GM12801 (cell line): Measurements from ENCODE around the gene SPDYE2B.
"Not testable (repeated sequence)": the region's sequence is repeated elsewhere in the genome, so short reads cannot be mapped to it uniquely, and the experiment has no call there.

Source experiments
- CTCF ChIP-seq: IDR thresholded peaks from one replicate; pipeline ENCODE4 v1.5.1; 2011; ENCODE audit warnings: control low read depth; ENCODE audit not compliant: insufficient read length; ENCODE audit errors: extremely low read depth

Gene SPDYE2B

DNA sequence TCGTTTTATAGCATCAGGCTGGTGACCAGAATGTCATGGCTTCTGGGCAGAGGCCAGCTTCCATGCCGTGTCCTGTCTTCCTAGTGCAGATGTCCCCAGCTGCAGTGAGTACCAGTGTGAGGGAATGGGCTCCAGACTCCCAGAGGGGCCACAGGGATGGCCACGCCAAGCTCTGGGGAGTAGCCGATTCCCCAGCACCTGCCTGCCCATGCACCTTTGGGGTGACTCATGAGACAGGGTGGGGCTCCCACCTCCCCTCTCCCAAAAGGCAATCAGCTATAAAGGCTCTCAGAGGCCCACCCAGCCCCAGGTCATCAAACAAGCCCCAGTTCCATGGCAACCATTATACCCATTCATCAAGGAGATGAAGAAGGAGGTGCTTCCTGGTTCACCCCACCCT lies at the start of gene SPDYE2B:
SPDYE2B (plus strand) TSS at position 396 of the 400 bp plus-strand sequence. CDS start 2,030 bp downstream, outside the sequence.
- not testable (repeated sequence) for TF ChIP-seq CTCF

- TF ChIP-seq CTCF, result not testable (repeated sequence)
Measured at GRCh38 chr7:102616507-102617125, 33.5 kb upstream of the SPDYE2B start, which contains the start of gene RASA4. RASA4 (minus strand) TSS chr7:102616756; CDS start chr7:102616689, 67 bp downstream.

DNA sequence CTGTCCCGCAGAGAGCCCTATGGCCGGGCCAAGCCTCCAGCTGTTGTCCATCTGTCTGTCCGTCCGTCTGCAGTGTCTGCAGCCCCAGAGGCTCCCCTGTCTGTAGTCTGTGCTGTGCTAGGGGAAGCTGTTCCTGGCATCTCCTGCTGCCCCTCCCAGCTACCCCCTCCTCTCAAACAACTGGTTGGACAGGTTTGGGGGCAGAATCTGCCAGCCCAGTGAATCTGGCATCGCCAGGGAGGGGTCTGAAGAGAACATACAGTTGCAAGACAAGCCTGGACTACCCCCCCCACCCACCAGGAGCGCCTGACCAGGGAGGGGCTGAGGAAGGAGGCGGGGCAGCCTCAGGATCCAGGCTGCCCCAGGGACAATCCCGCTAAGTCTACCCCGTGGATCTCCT lies 7.4 kb upstream of the SPDYE2B start, which contains the start of gene UPK3BL1:
UPK3BL1 (minus strand) TSS at position 101 of the 400 bp plus-strand sequence; CDS start at position 51, 50 bp downstream.
- TF ChIP-seq CTCF, result not testable (repeated sequence)

DNA sequence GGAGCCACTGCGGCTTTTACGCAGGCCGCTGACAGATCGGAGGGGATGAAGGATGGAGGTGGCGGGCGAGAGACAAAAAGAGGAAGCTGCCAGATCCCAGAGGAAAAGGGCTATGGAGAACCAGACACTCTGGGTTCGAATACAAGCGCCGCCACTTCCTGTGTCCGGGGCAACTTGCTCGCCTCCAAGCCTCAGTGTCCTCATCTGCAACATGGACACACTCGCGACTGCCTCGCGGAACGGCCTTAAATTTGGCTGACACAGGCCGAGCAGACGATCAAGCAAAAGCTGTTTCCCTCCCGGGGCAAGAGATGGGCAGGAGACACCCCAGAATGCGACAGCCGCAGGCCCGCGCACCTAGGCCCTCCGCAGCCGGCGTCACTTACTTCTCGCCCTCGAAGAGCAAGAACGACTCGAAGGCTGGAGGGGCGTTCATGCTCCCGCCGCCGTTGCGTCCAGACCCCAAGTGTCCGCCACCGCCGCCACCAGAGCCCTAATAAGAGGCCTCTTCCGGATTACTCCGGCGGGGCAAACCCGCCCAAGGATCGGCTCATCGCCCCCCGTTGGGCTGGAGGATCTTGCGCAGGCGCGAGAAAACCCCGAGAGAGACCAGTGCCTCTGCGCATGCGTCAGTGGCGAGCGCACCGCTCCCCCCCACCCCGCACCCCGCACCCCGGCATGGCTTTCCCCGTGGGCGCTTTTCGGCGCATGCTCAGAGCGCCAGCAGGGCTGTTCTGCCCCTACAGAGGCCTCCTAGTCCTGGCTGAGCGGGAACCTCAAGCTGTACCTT lies 21.2 kb downstream of the SPDYE2B start, which contains the start of gene POLR2J2:
POLR2J2 (minus strand) TSS at position 498 of the 790 bp plus-strand sequence; CDS start at position 436, 62 bp downstream.
- TF ChIP-seq CTCF, result not testable (repeated sequence)
